GM19193 (cell line): Measurements from ENCODE around the gene ABI1.

Experiments
- POLR2A ChIP-seq: IDR thresholded peaks from 4 replicates; pipeline ENCODE4 v1.6.1; 2011; ENCODE audit not compliant: insufficient read depth, insufficient read length; ENCODE audit errors: extremely low read depth

Gene ABI1

DNA sequence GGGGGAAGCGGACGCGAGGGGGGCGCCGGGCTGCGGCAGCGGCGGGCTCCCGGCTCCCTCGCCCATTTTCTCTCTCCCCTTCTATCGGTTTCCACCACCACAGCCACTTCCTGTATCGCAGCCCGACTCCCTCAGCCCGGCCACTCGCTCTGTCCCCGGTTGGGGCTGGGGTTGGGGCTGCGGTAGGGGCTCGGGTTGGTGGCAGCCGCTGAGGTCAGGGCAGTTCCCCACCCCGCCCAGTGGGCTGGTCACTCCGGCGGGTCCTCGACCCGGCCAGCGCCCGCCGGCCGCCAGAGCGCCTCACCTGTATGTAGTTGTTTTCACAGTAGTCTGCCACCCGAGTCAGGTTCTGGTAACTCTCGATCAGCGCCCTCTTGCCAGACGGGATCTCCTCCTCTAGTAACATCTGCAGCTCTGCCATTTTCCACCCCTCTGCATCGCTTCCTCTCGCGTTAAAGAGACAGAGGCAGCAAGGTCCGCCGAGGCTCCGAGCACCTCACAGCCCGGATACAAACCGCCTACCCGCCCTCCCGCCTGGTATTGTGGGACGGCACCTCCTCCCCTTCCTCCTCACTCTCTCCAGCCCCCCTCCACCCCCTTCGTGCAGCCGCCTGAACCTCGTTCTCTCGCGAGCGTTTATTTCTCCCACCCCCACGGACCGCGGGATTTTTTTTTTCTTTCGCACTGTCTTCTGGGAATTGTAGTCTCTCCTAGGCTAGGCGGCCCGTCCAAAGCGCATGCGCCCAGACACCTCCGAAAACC is at the start of gene ABI1:
ABI1 (minus strand) TSS at position 516 of the 762 bp plus-strand sequence; CDS start at position 421, 95 bp downstream.
- TF ChIP-seq POLR2A: peak; percentile 89

DNA sequence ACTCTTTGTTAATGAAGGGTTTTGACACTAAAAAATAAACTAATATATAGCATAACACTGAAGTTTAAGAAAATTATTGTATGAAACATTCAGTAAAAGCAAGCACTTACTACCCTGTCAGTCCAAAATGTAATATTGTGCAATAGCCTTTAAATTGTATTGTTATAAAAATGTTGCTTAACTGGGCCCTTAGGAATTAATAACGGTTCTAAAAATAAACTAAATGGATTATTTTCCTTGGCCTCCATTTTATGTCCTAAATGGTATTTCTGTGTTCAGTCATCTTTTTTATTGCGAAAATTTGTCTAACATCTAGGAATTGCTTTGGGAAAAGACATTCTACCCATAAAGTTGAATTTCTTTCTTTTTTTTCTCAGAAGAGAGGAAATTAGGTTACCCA is 49.0 kb upstream of the ABI1 start:
- no peak for TF ChIP-seq POLR2A

DNA sequence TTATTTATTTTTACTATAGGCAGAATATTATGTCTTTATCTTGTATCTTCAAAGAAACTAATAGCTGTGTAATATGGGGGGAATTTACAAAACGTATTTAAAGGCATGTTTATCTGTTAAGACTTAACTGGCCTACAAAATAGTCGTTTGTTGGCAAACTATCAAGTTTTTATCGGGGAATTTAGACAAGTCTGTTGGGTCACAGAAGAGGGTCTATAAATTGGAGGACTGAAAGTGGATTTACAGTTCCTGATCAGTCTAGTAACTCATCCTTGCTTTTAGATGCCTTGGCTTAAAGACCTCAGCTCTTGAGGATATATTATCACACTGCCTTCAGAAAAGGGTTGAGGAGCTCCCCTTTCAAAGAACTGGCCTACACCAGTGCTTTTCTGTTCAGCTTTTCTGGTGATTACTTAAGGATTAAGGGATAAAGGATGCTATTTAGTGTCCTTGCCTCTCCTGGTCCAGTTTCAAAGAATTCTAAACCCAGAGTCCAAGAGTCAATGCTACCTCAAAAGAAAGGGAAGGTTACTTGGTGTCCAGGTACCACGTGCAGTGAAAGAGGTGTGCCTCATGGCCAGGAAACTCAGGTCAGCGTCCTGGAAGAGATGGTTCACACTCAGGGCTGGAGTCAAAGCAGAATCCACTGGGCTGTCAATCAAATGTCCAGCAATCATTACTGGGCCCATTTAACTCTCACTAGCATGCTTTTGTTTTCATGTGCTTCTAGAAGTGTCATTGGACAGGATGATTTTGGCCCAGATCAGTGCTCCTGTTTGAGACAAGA is 42.9 kb upstream of the ABI1 start:
- no peak for TF ChIP-seq POLR2A

DNA sequence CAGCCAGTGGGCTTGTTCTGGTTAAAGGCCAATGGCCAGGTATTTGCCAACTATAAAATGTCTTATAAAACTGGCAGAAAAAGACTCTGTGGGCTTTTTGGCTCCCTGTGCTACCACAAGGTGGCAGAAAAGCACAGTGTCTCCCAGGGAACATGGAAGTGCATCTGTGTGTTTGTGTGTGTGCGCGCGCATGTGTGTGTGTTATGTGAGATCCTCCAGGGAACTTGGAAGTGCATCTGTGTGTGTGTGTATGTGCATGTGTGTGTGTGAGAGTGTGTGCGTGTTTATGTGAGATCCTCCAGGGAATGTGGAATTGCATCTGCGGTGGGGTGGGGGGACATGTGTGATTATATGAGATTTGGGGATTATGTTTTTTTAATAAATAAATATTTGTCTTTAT is 30.2 kb upstream of the ABI1 start:
- TF ChIP-seq POLR2A: no peak

DNA sequence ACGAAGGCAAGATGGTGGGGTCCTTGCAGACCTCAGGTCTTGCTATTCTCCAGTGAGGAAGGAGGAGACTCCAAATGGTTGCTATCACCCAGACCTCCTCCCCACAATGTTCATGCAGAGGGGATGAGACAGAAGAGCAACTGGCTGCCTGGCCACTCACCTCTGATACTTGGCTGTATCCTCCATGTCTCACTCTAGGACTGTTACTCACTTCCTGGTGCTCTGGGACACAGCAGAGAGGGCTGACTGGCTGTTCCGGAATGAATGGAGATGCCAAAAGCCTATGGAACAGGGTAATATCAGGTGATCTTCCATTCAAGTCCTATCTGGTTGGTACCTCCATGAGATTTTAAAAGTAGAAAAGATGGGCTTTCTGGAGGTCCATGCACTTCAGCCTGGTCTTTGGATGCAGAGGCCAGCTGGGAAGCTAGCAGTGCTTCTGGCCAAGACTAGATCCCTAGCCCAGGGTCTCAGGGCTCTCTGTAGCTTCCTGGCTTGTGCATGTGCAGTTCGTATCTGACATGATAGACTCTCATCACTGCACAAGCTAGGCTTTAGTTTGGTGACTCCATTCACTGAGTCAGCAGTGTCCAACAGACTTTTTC is 27.0 kb upstream of the ABI1 start:
- no peak for TF ChIP-seq POLR2A

DNA sequence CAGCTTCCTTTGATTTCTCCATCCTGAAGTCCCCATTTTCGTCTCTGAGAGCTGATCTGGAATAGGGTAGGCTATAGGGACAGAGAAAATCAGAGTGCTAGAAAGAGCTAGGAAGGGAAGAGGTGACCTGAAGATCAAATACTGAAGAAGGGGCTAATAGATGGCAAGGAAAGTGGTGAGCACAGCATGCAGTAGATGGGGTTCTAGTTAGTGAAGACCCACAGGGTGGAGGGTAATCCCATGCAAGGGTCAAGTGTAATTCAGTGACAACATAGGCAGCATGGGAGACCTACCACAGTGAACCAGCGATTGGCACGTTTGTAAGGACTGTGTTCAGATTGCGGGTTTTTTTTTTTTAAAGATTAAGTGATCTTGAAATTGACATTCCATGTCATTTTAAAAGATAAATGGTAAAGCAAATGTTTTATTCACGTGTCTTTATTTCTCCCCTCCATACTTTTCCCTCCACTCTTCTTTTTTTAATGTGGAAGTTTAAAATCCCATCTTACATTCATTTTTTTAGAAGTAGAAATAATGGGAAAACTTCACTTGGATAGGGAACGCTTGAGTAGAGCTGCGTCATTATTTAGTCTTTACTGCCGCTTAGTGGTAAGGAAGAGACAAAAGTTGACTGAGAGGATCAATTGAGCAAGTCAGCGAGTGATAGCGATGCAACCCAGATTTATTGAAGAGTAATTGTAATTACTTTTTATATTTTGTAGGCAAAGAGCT is 21.0 kb upstream of the ABI1 start:
- TF ChIP-seq POLR2A: no peak

DNA sequence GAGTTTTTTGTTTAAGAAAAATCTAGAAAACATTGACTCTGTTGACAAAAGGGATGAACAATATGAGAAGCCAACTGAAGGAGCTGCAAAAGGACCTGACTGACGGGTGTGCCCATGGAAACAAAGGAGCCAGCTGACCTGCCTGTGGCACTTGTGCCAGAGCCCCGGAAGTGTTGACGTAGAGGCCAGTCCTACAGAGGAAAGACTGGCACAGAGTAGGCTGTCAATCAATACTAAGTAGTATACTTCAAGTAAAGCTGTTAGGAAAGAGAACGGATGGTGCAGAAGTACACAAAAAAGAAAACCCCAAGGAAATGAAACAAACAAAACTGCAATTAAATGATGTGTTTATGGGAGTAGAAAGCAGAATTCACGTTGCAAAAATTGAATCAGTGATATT is 19.0 kb upstream of the ABI1 start:
- TF ChIP-seq POLR2A: no peak

DNA sequence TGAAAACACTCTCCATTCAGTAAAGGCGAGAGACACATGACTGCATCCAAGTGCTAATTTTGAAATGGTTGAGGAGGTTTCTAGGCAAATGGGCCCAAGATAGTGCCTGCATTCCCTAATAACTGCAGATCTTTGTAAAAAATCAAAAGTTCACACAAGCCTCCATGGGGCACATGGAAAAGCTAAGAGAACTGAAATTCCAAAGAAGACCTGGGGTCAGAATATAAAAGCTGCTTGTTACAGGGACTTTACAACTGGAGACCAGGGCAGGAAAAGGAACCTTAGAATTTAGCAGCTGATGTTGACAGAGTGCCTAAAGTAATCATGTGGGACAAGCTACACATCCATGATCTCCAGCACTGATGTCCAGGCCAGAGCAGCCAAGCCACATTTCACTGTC is 10.0 kb upstream of the ABI1 start:
- no peak for TF ChIP-seq POLR2A

DNA sequence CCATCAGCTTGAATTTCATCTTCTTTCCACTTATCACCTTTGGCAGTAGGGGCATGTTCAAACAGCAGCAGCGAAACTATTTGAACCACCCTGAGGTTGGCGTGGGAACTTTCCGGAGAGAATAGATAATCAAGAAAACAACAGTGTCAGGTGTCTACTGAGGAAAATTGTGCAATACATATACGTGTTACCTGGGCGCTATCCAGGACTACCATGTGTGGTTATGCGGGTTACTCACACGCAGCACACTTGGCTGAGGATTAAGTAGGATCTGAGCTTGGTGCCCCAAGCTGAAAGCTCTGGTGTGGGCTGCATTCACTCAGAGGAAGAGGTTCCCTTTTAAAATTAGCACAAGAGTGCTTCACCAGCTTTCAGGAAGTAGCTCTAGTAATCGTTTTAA is 8.8 kb upstream of the ABI1 start:
- no peak for TF ChIP-seq POLR2A

DNA sequence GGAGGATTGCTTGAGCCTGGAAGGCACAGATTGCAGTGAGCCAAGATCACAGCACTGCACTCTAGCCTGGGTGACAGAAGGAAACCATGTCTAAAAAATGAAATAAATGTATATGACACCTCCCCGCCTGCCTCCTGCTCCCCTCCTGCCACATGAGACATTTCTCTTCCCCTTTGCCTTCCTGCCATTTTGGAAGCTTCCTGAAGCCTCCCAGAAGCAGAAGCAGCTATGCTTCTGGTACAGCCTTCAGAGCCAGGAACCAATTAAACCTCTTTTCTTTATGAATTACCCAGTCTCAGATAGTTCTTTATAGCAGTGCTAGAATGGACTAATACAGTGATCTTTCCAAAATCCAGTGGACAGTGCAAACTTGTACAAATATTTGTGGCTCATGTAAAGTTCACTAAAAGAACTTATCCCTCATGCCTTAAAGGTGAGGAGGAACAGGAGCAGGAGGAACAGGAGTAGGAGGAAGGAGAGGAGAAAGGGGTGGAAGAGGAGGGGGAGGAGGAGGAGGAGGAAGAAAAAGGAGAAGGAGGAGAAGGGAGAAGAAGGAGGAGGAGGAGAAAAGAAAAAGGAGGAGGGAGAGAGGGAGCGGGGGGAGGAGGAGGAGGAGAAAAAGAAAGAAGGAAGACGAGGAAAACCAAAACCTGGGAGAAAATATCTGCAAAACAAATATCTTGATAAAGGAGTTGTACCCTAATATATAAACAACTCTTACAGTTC is 2.8 kb upstream of the ABI1 start:
- TF ChIP-seq POLR2A: no peak

DNA sequence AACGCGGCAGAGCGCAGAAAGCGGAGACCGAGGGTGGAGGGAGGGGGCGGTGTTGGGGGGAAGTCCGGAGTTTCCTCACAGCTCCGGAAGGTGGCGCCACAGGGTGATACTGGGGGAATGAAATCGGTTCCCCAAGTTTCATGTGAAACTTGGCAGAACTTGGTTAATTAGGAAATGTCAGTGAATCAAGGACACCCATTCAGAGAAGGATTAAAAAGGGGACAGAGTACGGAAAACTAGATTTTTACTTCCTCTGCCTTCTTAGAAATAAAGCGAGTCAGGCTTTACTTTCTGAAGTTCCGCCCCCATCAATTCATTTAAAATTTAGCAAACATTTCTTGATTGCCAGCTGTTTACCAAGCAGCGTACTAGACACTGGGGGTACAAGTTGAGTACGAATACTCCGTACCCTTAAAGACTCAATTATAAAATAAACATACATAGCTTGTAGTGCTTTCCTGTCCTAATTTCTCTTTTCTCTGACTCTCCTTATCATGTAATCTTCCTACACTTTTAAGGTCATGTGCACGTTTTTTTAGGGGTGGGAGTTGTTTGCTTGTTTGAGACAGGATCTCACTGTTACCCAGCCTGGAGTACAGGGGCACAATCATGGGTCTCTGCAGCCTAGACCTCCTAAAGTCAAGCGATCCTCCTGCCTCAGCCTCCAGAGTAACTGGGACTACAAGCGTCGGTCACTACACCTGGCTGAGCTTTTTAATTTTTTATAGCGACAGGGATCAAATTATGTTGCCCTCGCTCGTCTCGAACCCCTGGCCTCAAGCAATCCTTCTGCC is 644 bp upstream of the ABI1 start:
- no peak for TF ChIP-seq POLR2A

DNA sequence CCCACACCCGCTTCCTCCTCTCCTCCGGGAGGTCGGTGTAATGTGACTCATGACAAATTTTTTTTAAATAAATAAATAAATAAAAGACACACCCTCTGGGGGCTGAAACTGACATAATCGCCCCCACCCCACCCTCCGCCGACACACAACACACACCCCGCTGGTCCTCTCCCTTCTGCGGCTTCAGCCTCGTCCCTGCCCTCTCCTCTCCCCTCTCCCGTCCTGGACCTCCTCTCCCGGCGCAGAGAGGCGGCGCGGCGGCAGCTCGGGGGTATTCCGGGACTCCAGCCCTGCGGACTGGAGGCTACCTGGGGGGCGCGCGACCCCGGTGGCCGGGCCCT is 686 bp downstream of the ABI1 start:
- TF ChIP-seq POLR2A: no peak

DNA sequence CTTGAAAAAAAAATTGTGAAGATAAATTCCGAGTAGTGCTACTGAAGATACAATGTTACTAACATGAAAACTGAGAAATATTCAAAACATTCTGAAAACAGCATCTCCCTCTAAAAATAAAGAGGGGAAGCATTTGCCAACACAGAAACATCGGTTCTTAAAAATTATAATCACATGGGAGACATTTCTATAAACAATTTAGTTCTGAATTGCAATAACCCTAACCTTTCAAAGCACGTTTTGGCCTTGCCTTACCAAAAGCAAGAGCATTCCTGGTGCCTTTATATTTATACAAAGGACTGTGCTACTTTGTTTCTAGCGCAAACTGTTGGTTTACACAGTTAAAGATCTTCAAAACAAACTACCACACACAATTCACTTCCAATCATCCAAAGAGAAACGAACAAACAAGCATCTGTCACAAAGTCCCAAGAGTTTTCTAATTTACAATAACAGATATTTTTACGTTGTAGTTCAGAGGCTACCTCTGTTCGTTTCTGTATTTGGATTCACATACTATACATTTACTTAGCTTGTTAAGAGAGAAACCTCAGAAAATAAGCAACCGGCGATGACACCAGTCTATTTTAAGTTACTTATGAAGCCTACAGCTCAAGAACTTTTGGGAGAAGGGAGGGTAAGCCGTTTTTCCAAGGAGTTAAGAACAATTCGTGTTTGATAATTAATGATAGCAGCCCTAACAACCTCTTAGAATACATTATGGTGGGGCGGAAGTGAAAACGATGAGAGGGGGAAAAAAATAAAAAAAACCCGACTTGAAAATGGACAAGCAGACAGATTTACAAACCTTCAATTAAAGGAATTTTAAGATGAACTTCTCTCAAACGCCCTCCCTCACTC is 1.3 kb downstream of the ABI1 start:
- TF ChIP-seq POLR2A: no peak
